ENCODE data around the gene EMILIN3. TPM values are rescaled to one million over a fixed set of nuclear protein-coding genes. Genes with fewer than 3 reads are reported as not detected.

Gene EMILIN3
- polyA plus RNA-seq, 1 of the 3 experiments (the other 2 are of a cell fraction) = 0.02 TPM

DNA sequence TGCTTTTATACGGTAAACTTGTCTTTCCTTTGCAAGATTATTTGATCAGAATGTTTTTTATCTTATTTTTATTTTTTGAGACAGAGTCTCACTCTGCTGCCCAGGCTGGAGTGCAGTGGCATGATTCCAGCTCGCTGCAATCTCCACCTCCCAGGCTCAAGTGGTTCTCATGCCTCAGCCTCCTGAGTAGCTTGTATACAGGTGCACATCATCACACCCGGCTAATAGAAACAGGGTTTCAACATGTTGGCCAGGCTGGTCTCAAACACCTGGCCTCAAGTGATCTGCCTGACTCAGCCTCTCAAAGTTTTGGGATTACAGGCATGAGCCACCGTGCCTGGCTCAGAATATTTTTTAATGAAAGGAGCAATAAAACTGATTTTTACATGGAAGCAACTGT, 34.9 kb downstream of the EMILIN3 start:
- Histone ChIP-seq H3K9ac (no peak overlapping the region), H3K9me3 (no peaks in the 10 kb centered on the region), H3F3A (replicated peaks; ENCODE audit: insufficient read depth) (peaks cover 13% of the 10 kb centered on the region), H3K27ac (ENCODE audit: low read depth in 2 of 2, low read length in 1 of 2) (no peak overlapping the region), H3K9me2 (no peaks in the 10 kb centered on the region), H4K20me1 (ENCODE audit: insufficient read depth) (no peaks in the 10 kb centered on the region), H3K4me3 (ENCODE audit: low read depth in 2 of 2, low read length in 1 of 2) (no peak overlapping the region), H3K4me1 (ENCODE audit: control insufficient read depth in 1 of 2, insufficient read depth in 2 of 2, low read depth in 1 of 2, low read length in 1 of 2) (peaks cover 0 to 14% of the 10 kb centered on the region in 2 experiments; a peak in 2 of 4 replicates), H3K4me2 (no peak overlapping the region), H3K79me2 (ENCODE audit: insufficient read depth) (no peaks in the 10 kb centered on the region), H2AFZ (ENCODE audit: low read depth) (no peak overlapping the region), H3K27me3 (ENCODE audit: insufficient read depth) (no peaks in the 10 kb centered on the region), H3K36me3 (replicated peaks in 1 of 2; ENCODE audit: control insufficient read depth in 1 of 2, insufficient read depth in 2 of 2, low read length in 1 of 2) (no peaks in the 10 kb centered on the region)
- no peak for TF ChIP-seq TAF1 (IDR thresholded peaks at IDR 0.05; ENCODE audit: borderline replicate concordance, low read depth, low read length)
- TF ChIP-seq, protein P1, sequence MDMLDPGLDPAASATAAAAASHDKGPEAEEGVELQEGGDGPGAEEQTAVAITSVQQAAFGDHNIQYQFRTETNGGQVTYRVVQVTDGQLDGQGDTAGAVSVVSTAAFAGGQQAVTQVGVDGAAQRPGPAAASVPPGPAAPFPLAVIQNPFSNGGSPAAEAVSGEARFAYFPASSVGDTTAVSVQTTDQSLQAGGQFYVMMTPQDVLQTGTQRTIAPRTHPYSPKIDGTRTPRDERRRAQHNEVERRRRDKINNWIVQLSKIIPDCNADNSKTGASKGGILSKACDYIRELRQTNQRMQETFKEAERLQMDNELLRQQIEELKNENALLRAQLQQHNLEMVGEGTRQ (IDR thresholded peaks at IDR 0.05; ENCODE audit: borderline replicate concordance, low read depth, low read length) = no peak
- TF ChIP-seq SMC3 (IDR thresholded peaks at IDR 0.05; ENCODE audit: low read depth, low read length) = no peak
- TF ChIP-seq POLR2AphosphoS5 (IDR thresholded peaks at IDR 0.05; ENCODE audit: low read depth, low read length) = no peak
- TF ChIP-seq, protein P2, sequence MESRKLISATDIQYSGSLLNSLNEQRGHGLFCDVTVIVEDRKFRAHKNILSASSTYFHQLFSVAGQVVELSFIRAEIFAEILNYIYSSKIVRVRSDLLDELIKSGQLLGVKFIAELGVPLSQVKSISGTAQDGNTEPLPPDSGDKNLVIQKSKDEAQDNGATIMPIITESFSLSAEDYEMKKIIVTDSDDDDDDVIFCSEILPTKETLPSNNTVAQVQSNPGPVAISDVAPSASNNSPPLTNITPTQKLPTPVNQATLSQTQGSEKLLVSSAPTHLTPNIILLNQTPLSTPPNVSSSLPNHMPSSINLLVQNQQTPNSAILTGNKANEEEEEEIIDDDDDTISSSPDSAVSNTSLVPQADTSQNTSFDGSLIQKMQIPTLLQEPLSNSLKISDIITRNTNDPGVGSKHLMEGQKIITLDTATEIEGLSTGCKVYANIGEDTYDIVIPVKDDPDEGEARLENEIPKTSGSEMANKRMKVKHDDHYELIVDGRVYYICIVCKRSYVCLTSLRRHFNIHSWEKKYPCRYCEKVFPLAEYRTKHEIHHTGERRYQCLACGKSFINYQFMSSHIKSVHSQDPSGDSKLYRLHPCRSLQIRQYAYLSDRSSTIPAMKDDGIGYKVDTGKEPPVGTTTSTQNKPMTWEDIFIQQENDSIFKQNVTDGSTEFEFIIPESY (IDR thresholded peaks at IDR 0.05; ENCODE audit: borderline replicate concordance, low read depth) = no peak
- TF ChIP-seq, protein P3, sequence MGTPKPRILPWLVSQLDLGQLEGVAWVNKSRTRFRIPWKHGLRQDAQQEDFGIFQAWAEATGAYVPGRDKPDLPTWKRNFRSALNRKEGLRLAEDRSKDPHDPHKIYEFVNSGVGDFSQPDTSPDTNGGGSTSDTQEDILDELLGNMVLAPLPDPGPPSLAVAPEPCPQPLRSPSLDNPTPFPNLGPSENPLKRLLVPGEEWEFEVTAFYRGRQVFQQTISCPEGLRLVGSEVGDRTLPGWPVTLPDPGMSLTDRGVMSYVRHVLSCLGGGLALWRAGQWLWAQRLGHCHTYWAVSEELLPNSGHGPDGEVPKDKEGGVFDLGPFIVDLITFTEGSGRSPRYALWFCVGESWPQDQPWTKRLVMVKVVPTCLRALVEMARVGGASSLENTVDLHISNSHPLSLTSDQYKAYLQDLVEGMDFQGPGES (IDR thresholded peaks at IDR 0.05; ENCODE audit: low read depth, low read length) = no peak
- no peak for TF ChIP-seq SIN3A (IDR thresholded peaks at IDR 0.05; ENCODE audit: borderline replicate concordance, low read depth, low read length)
- no peak for TF ChIP-seq RCOR1 (IDR thresholded peaks at IDR 0.05; ENCODE audit: low read length)
- no peak for TF ChIP-seq RAD21 (IDR thresholded peaks at IDR 0.05; ENCODE audit: low read length)
- no peak for TF ChIP-seq MEF2A (IDR thresholded peaks at IDR 0.05; ENCODE audit: borderline replicate concordance, low read depth)
- TF ChIP-seq ELF1 (IDR thresholded peaks at IDR 0.05) = no peak
- TF ChIP-seq FOXJ3 (CRISPR knock-in tag; IDR thresholded peaks at IDR 0.05) = no peak
- TF ChIP-seq EP300 (IDR thresholded peaks at IDR 0.05; ENCODE audit: borderline replicate concordance in 1 of 2, low read depth in 1 of 2, low read length in 1 of 2) = no peak
- no peak for TF ChIP-seq JUND (IDR thresholded peaks at IDR 0.05)
- no peak for TF ChIP-seq GABPA (IDR thresholded peaks at IDR 0.05; ENCODE audit: low read depth)
- ChIA-PET CTCF (interaction anchor here (1.2 to 3.7 kb wide), 2 partner anchors 9 to 13 kb away, joined by 4 to 18 read pairs; partner anchors contain the start of gene LPIN3), POLR2A (no interaction called here)
- no peak for DNase-seq
- 88% methylated on average over 4 of the region's 4 CpGs for WGBS (ENCODE audit: low lambda C conversion rate)
